Activated CD8-positive, alpha-beta T cell treated with anti-CD3 and anti-CD28 coated beads for 36 hours (primary cell): ENCODE results near the gene RBFOX1. TPM values are rescaled to one million over a fixed set of nuclear protein-coding genes. Genes with fewer than 3 reads are reported as not detected.

Experiments used
- ATAC-seq: fragments of 200-7000 bp; cut with Tn5 transposase; one replicate; pipeline ENCODE4 v1.10.0; 2021; ENCODE audit warnings: mild to moderate bottlenecking, moderate library complexity
- CTCF ChIA-PET: fragments of 350-600 bp; sonication (Branson Sonifier 250); formaldehyde crosslinking; loops from one replicate; lab custom pipeline; 2021; ENCODE audit warnings: antibody characterized with exemption; lab: Charles Lee
- POLR2A ChIA-PET: fragments of 350-600 bp; sonication (Branson Sonifier 250); formaldehyde crosslinking; loops from one replicate; lab custom pipeline; 2021; ENCODE audit warnings: antibody characterized with exemption; lab: Charles Lee
- DNase-seq: peaks from one replicate; pipeline ENCODE4 v3.0.0-alpha.2; 2020
- H3K27ac Mint-ChIP-seq: one replicate; pipeline ENCODE4 v1.8.0; 2021; ENCODE audit warnings: mild to moderate bottlenecking, mixed read lengths
- H3K27me3 Mint-ChIP-seq: one replicate; pipeline ENCODE4 v1.8.0; 2021; ENCODE audit warnings: mixed read lengths
- H3K36me3 Mint-ChIP-seq: one replicate; pipeline ENCODE4 v1.8.0; 2021; ENCODE audit warnings: low read depth, mixed read lengths
- H3K4me1 Mint-ChIP-seq: one replicate; pipeline ENCODE4 v1.8.0; 2021; ENCODE audit warnings: low read depth, mixed read lengths
- H3K4me3 Mint-ChIP-seq: one replicate; pipeline ENCODE4 v1.8.0; 2021; ENCODE audit warnings: mild to moderate bottlenecking, moderate library complexity, mixed read lengths
- H3K9me3 Mint-ChIP-seq: one replicate; pipeline ENCODE4 v1.8.0; 2021; ENCODE audit warnings: mixed read lengths
- CTCF ChIP-seq: fragments of 200-600 bp; IDR thresholded peaks from one replicate; pipeline ENCODE4 v1.8.0; 2022; ENCODE audit warnings: antibody characterized with exemption, mild to moderate bottlenecking
- intact Hi-C: fragments of 100-400 bp; cut with micrococcal nuclease; formaldehyde crosslinking; loops from one replicate; pipeline ENCODE4 v1.10.0; 2022
- total RNA-seq, 2 experiments: library from RNA; stranded (reverse); gene quantifications; one replicate each; pipeline ENCODE4 v1.2.3, GENCODE V29; 2021

The RBFOX1 gene
- total RNA-seq, 2 experiments from 2014 or later = not detected

- no peak for ATAC-seq
- Mint-ChIP-seq H3K36me3 (no peaks in the 10 kb centered on the region), H3K9me3 (peaks cover 5% of the 10 kb centered on the region), H3K4me3 (no peak overlapping the region), H3K4me1 (no peaks in the 10 kb centered on the region), H3K27me3 (no peaks in the 10 kb centered on the region), H3K27ac (no peak overlapping the region)
- no peak for DNase-seq
- intact Hi-C loops = no loop called here
- ChIA-PET POLR2A (no interaction called here), CTCF (no interaction called here)
- TF ChIP-seq CTCF = no peak
Measured at GRCh38 chr16:7330709-7331108, 1.9 kb upstream of the RBFOX1 start.

GRCh38 chr16:7331997-7332396, 648 bp upstream of the RBFOX1 start:
- no peak overlapping the region for H3K4me3 Mint-ChIP-seq
- H3K9me3 Mint-ChIP-seq = peaks cover 5% of the 10 kb centered on the region
- H3K4me1 Mint-ChIP-seq = no peaks in the 10 kb centered on the region
- no peak for ATAC-seq
- DNase-seq = no peak
- intact Hi-C loops = no loop called here
- no peak for TF ChIP-seq CTCF
- H3K27ac Mint-ChIP-seq = no peak overlapping the region
- ChIA-PET CTCF (no interaction called here), POLR2A (no interaction called here)
- no peaks in the 10 kb centered on the region for H3K36me3 Mint-ChIP-seq
- no peaks in the 10 kb centered on the region for H3K27me3 Mint-ChIP-seq

GRCh38 chr16:7333180-7333725, 608 bp downstream of the RBFOX1 start:
- Mint-ChIP-seq H3K9me3 (peaks cover 4% of the 10 kb centered on the region), H3K27ac (no peak overlapping the region), H3K27me3 (no peaks in the 10 kb centered on the region), H3K4me3 (no peak overlapping the region), H3K4me1 (no peaks in the 10 kb centered on the region), H3K36me3 (no peaks in the 10 kb centered on the region)
- TF ChIP-seq CTCF = no peak
- DNase-seq (no peak), ATAC-seq (no peak)
- intact Hi-C loops = no loop called here
- CTCF ChIA-PET = no interaction called here
- POLR2A ChIA-PET = no interaction called here

- ChIA-PET POLR2A (no interaction called here), CTCF (no interaction called here)
- H3K36me3 Mint-ChIP-seq = no peaks in the 10 kb centered on the region
- no peak for ATAC-seq
- no peak for DNase-seq
- intact Hi-C loops = no loop called here
- H3K27me3 Mint-ChIP-seq = no peaks in the 10 kb centered on the region
- no peaks in the 10 kb centered on the region for H3K4me1 Mint-ChIP-seq
- no peak overlapping the region for H3K4me3 Mint-ChIP-seq
- TF ChIP-seq CTCF = no peak
- H3K9me3 Mint-ChIP-seq = peaks cover 5% of the 10 kb centered on the region
- H3K27ac Mint-ChIP-seq = no peak overlapping the region
Measured at GRCh38 chr16:7334801-7335560, 2.3 kb downstream of the RBFOX1 start.

GRCh38 chr16:7335991-7336634, 3.5 kb downstream of the RBFOX1 start:
- H3K36me3 Mint-ChIP-seq = no peaks in the 10 kb centered on the region
- no peaks in the 10 kb centered on the region for H3K4me1 Mint-ChIP-seq
- POLR2A ChIA-PET = no interaction called here
- intact Hi-C loops = no loop called here
- peaks cover 3% of the 10 kb centered on the region for H3K9me3 Mint-ChIP-seq
- TF ChIP-seq CTCF = no peak
- H3K27me3 Mint-ChIP-seq = no peaks in the 10 kb centered on the region
- H3K27ac Mint-ChIP-seq = no peak overlapping the region
- CTCF ChIA-PET = no interaction called here
- DNase-seq (no peak), ATAC-seq (no peak)
- no peak overlapping the region for H3K4me3 Mint-ChIP-seq
